Measurements from ENCODE around the gene MPHOSPH10.

DNA sequence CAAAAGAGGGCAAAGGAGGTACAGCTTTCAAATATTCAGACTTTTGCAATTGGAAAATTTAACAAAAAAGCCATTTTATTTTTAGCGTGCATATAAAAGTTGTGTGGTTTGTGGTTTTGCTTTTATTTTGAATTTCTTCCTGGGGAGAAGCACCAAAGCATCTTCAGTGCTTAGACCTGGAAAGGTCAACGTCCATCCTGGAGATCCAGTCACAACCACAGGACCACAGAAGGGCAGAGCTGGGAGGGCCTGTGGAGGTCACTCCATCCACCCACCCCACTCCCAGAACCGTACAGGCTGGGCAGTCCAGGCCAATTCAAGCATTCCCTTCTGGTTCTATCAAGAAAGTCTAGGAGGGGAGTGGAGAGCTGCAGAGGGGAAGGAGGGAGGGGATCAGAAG lies 43.8 kb downstream of the MPHOSPH10 start:
- no peak for TF ChIP-seq MXI1 (conservative IDR thresholded peaks at IDR 0.05; ENCODE audit: poor library complexity, severe bottlenecking)
- TF ChIP-seq, protein P1, sequence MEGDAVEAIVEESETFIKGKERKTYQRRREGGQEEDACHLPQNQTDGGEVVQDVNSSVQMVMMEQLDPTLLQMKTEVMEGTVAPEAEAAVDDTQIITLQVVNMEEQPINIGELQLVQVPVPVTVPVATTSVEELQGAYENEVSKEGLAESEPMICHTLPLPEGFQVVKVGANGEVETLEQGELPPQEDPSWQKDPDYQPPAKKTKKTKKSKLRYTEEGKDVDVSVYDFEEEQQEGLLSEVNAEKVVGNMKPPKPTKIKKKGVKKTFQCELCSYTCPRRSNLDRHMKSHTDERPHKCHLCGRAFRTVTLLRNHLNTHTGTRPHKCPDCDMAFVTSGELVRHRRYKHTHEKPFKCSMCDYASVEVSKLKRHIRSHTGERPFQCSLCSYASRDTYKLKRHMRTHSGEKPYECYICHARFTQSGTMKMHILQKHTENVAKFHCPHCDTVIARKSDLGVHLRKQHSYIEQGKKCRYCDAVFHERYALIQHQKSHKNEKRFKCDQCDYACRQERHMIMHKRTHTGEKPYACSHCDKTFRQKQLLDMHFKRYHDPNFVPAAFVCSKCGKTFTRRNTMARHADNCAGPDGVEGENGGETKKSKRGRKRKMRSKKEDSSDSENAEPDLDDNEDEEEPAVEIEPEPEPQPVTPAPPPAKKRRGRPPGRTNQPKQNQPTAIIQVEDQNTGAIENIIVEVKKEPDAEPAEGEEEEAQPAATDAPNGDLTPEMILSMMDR (IDR thresholded peaks at IDR 0.05; ENCODE audit: poor library complexity, severe bottlenecking), result no peak
- TF ChIP-seq EZH2 (IDR thresholded peaks at IDR 0.05; ENCODE audit: borderline replicate concordance, insufficient read depth, low read length, poor library complexity, severe bottlenecking), result no peak
- no peak for TF ChIP-seq POLR2AphosphoS5 (IDR thresholded peaks at IDR 0.05)
- TF ChIP-seq EP300 (conservative IDR thresholded peaks at IDR 0.05; ENCODE audit: poor library complexity, severe bottlenecking), result no peak
- TF ChIP-seq, protein P2, sequence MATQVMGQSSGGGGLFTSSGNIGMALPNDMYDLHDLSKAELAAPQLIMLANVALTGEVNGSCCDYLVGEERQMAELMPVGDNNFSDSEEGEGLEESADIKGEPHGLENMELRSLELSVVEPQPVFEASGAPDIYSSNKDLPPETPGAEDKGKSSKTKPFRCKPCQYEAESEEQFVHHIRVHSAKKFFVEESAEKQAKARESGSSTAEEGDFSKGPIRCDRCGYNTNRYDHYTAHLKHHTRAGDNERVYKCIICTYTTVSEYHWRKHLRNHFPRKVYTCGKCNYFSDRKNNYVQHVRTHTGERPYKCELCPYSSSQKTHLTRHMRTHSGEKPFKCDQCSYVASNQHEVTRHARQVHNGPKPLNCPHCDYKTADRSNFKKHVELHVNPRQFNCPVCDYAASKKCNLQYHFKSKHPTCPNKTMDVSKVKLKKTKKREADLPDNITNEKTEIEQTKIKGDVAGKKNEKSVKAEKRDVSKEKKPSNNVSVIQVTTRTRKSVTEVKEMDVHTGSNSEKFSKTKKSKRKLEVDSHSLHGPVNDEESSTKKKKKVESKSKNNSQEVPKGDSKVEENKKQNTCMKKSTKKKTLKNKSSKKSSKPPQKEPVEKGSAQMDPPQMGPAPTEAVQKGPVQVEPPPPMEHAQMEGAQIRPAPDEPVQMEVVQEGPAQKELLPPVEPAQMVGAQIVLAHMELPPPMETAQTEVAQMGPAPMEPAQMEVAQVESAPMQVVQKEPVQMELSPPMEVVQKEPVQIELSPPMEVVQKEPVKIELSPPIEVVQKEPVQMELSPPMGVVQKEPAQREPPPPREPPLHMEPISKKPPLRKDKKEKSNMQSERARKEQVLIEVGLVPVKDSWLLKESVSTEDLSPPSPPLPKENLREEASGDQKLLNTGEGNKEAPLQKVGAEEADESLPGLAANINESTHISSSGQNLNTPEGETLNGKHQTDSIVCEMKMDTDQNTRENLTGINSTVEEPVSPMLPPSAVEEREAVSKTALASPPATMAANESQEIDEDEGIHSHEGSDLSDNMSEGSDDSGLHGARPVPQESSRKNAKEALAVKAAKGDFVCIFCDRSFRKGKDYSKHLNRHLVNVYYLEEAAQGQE (IDR thresholded peaks at IDR 0.05; ENCODE audit: borderline replicate concordance), result no peak
- TF ChIP-seq RAD21 (conservative IDR thresholded peaks at IDR 0.05), result no peak
- no peak for TF ChIP-seq SMC3 (conservative IDR thresholded peaks at IDR 0.05; ENCODE audit: poor library complexity)
- no peak for TF ChIP-seq TAF1 (IDR thresholded peaks at IDR 0.05; ENCODE audit: low read depth)
